ENCODE results near the gene CTF1. TPM values are rescaled to one million over a fixed set of nuclear protein-coding genes. Genes with fewer than 3 reads are reported as not detected.

CTF1 gene
- total and polyA plus RNA-seq, 2 experiments from 2014 or later: 4.9 to 14.0 TPM

DNA sequence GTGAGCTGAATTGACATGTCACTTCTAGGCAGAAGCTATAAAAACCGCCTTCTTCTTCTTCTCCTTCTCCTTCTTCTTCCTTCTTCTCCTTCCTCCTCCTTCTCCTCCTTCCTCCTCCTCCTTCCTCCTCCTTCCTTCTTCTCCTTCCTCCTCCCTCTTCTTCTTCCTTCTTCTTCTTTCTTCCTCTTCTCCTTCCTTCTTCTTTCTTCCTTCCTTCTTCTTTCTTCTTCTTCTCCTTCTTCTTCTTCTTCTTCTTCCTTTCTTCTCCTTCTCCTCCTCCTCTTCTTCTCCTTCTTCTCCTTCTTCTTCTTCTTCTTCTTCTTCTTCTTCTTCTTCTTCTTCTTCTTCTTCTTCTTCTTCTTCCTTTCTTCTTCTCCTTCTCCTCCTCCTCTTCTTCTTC lies 22.2 kb downstream of the CTF1 start:
- H3K36me3 ChIP-seq: no peaks in the 10 kb centered on the region
- H3K4me3 ChIP-seq: no peak overlapping the region
- H3K9me3 ChIP-seq (ENCODE audit: low read depth): no peaks in the 10 kb centered on the region
- no peaks in the 10 kb centered on the region for H3K27me3 ChIP-seq
- DNase-seq (ENCODE audit: low read depth in 1 of 2, low spot score in 1 of 2): no peak
- no peaks in the 10 kb centered on the region for H3K4me1 ChIP-seq (ENCODE audit: low read depth)
- TF ChIP-seq, protein P1, sequence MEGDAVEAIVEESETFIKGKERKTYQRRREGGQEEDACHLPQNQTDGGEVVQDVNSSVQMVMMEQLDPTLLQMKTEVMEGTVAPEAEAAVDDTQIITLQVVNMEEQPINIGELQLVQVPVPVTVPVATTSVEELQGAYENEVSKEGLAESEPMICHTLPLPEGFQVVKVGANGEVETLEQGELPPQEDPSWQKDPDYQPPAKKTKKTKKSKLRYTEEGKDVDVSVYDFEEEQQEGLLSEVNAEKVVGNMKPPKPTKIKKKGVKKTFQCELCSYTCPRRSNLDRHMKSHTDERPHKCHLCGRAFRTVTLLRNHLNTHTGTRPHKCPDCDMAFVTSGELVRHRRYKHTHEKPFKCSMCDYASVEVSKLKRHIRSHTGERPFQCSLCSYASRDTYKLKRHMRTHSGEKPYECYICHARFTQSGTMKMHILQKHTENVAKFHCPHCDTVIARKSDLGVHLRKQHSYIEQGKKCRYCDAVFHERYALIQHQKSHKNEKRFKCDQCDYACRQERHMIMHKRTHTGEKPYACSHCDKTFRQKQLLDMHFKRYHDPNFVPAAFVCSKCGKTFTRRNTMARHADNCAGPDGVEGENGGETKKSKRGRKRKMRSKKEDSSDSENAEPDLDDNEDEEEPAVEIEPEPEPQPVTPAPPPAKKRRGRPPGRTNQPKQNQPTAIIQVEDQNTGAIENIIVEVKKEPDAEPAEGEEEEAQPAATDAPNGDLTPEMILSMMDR (IDR thresholded peaks at IDR 0.05; ENCODE audit: low read depth, low read length): no peak
- H3K27ac ChIP-seq: no peak overlapping the region

DNA sequence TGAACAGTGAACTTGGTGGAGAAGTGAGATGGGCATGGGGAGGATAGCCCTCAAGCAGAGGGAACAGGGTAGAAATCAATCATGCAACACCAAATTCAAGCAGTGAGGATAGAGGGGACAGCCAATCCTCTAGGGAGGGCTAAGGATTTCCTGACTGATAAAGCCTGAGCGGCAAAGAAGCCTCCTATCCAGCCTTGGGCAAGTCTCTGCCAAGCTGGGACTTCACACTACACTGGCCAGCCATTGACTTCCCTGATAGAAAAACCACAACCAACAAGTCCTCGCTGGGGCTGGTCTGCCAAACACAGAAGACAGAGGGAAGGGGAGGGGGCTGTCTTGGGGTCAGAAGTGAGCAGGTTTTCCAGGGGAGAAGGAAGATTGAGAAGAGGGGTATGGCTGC lies 24.5 kb downstream of the CTF1 start:
- H3K27me3 ChIP-seq: no peaks in the 10 kb centered on the region
- no peaks in the 10 kb centered on the region for H3K9me3 ChIP-seq (ENCODE audit: low read depth)
- no peak for DNase-seq (ENCODE audit: low read depth in 1 of 2, low spot score in 1 of 2)
- H3K4me1 ChIP-seq (ENCODE audit: low read depth): no peaks in the 10 kb centered on the region
- no peaks in the 10 kb centered on the region for H3K36me3 ChIP-seq
- no peak overlapping the region for H3K4me3 ChIP-seq
- TF ChIP-seq, protein P1 (IDR thresholded peaks at IDR 0.05; ENCODE audit: low read depth, low read length): no peak
- no peak overlapping the region for H3K27ac ChIP-seq

DNA sequence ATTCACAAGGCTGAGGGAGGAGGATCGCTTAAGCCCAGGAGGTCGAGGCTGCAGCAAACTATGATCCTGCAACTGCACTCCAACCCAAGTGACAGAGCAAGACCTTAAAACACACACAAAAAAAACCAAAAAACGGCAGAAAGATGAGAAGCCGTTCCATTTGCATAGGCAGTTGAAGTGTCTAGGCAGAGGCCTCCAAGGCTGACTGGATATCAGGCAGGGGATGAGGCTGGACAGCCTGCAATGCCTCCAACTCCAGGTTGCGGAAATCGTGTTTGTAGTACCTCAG lies 25.0 kb downstream of the CTF1 start:
- Histone ChIP-seq H3K4me1 (ENCODE audit: low read depth) (no peaks in the 10 kb centered on the region), H3K27me3 (no peaks in the 10 kb centered on the region), H3K9me3 (ENCODE audit: low read depth) (no peaks in the 10 kb centered on the region), H3K36me3 (no peaks in the 10 kb centered on the region), H3K27ac (no peak overlapping the region), H3K4me3 (no peak overlapping the region)
- TF ChIP-seq, protein P1 (IDR thresholded peaks at IDR 0.05; ENCODE audit: low read depth, low read length): no peak
- DNase-seq (ENCODE audit: low read depth in 1 of 2, low spot score in 1 of 2): no peak

DNA sequence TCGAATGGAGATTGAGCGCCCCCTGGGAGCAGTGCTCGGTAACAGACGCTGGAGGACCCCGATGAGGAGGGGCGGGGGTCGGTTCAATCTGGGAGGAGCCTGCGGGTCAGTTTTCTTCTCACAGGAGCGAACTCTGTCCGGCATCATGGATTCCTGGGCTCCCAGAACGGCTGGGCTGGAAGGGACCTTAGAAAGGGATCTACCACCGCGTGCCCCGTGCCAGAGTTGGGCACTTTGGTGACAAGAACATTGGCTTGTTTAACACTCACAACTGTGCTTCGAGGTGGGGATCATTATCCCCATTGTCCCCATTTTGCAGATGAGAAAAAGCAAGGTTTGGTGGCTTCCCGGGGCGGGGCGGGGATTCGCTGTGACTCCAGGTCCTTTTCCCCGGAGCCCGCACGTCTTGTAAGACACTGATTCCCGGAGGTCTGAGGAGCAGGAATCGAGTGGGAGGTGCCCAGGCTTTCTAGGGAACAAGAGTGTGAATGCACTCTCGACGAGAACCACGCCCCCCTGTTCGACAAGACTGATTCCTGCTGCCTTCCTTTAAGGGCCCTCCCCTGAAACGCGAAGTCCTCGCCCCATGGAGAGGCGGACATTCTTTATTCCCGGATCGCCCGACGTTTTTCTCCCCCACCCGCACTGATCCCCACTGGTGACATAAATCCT lies 25.5 kb downstream of the CTF1 start:
- H3K4me3 ChIP-seq: peak overlapping the region; percentile 52
- no peaks in the 10 kb centered on the region for H3K27me3 ChIP-seq
- no peaks in the 10 kb centered on the region for H3K4me1 ChIP-seq (ENCODE audit: low read depth)
- TF ChIP-seq, protein P1 (IDR thresholded peaks at IDR 0.05; ENCODE audit: low read depth, low read length): peak; percentile 91
- H3K9me3 ChIP-seq (ENCODE audit: low read depth): no peaks in the 10 kb centered on the region
- H3K36me3 ChIP-seq: no peaks in the 10 kb centered on the region
- peak overlapping the region; percentile 88 for H3K27ac ChIP-seq
- peak; percentile 95 to 97 for DNase-seq (ENCODE audit: low read depth in 1 of 2, low spot score in 1 of 2)

DNA sequence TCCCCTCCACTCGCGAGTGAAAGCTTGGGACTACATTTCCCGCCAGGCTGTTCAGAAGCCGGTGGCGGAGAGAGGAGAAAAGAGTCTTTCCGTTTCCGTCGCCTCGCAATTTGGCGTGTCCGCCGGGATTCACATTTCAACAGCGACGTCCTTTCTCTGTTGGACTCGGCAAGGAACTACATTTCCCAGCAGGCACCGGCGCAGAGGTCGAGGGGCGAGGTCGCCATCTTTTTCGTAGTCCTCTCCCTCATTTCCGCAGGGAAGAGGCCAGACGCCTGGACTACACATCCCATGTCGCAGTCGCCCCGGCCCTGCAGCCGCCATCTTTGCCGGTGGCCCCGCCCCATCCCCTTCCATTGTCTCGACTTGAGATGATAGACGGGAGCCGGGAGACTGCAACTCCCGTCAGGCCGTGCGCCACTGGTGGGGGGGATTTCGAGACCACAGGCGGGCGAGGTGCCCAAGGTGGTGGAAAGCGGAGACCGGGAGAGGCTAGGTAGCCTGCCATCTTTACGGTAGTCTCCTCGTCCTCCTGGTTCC lies 26.1 kb downstream of the CTF1 start:
- Histone ChIP-seq H3K27me3 (no peaks in the 10 kb centered on the region), H3K4me1 (ENCODE audit: low read depth) (peaks cover under 1% of the 10 kb centered on the region), H3K9me3 (ENCODE audit: low read depth) (no peaks in the 10 kb centered on the region), H3K36me3 (no peaks in the 10 kb centered on the region), H3K27ac (peak overlapping the region; percentile 98), H3K4me3 (peak overlapping the region; percentile 77)
- TF ChIP-seq, protein P1 (IDR thresholded peaks at IDR 0.05; ENCODE audit: low read depth, low read length): no peak
- DNase-seq (ENCODE audit: low read depth in 1 of 2, low spot score in 1 of 2): peak; percentile 99 to 100
